SH-SY5Y (cell line): ENCODE data around the gene HIVEP3.

ENCODE experiments used
- GATA2 ChIP-seq: IDR thresholded peaks from 2 replicates; pipeline ENCODE4 v1.6.1; 2011; ENCODE audit warnings: mild to moderate bottlenecking, low read depth, low read length
- GATA3 ChIP-seq: IDR thresholded peaks from 2 replicates; pipeline ENCODE4 v1.6.1; 2011; ENCODE audit warnings: low read depth, mild to moderate bottlenecking, low read length, moderate library complexity

GRCh38 chr1:41823471-41823870 lies 95.3 kb downstream of the HIVEP3 start:
- TF ChIP-seq GATA3 (no peak), GATA2 (no peak)
